Stimulated activated CD4-positive, alpha-beta T cell treated with anti-CD3 and anti-CD28 coated beads, Interleukin-1b, Interleukin-23, amount 100 ng/mL, for 4 hours (primary cell): Measurements from ENCODE around the gene PNPLA3.
A peak's percentile ranks its signal among the peaks of the same experiment; 100 is the strongest.
"Not testable (repeated sequence)": the region's sequence is repeated elsewhere in the genome, so short reads cannot be mapped to it uniquely, and the experiment has no call there.

Experiments
- DNase-seq, 2 donors: peaks; one replicate each; pipeline ENCODE4 v3.0.0-alpha.2; 2020; ENCODE audit warnings: low read depth in 2 of 2

PNPLA3 gene

GRCh38 chr22:43889860-43890253 is 33.7 kb upstream of the PNPLA3 start:
- DNase-seq, result no peak

GRCh38 chr22:43890901-43891331 is 32.7 kb upstream of the PNPLA3 start:
- no peak for DNase-seq

- DNase-seq, result peak in 1 of 2 donors; percentile 16
Measured at GRCh38 chr22:43891360-43892182, 32.0 kb upstream of the PNPLA3 start, which contains the start of gene PNPLA5. Gene PNPLA5, minus strand, starts transcription at chr22:43892013. Its CDS starts 133 bp downstream, at chr22:43891880.

- DNase-seq, result no peak
Measured at GRCh38 chr22:43892183-43892894, 31.3 kb upstream of the PNPLA3 start.

GRCh38 chr22:43893266-43893665 is 30.3 kb upstream of the PNPLA3 start:
- DNase-seq, result no peak

GRCh38 chr22:43894122-43894521 is 29.5 kb upstream of the PNPLA3 start:
- DNase-seq, result no peak

- DNase-seq, result no peak
Measured at GRCh38 chr22:43895986-43896645, 27.5 kb upstream of the PNPLA3 start.

- DNase-seq, result no peak
Measured at GRCh38 chr22:43897751-43898261, 25.8 kb upstream of the PNPLA3 start.

GRCh38 chr22:43900206-43900605 is 23.4 kb upstream of the PNPLA3 start:
- no peak for DNase-seq

GRCh38 chr22:43901976-43902643 is 21.5 kb upstream of the PNPLA3 start:
- DNase-seq, result no peak

- not testable (repeated sequence) for DNase-seq
Measured at GRCh38 chr22:43903033-43903432, 20.6 kb upstream of the PNPLA3 start.

GRCh38 chr22:43904412-43904811 is 19.2 kb upstream of the PNPLA3 start:
- DNase-seq, result not testable (repeated sequence)

- DNase-seq, result no peak
Measured at GRCh38 chr22:43905681-43906080, 17.9 kb upstream of the PNPLA3 start.

- no peak for DNase-seq
Measured at GRCh38 chr22:43909708-43910107, 13.9 kb upstream of the PNPLA3 start.

- DNase-seq, result no peak
Measured at GRCh38 chr22:43910178-43910695, 13.4 kb upstream of the PNPLA3 start.

GRCh38 chr22:43911351-43911750 is 12.3 kb upstream of the PNPLA3 start:
- DNase-seq, result no peak

GRCh38 chr22:43917521-43917920 is 6.1 kb upstream of the PNPLA3 start:
- DNase-seq, result no peak

- no peak for DNase-seq
Measured at GRCh38 chr22:43919106-43919973, 4.3 kb upstream of the PNPLA3 start.

- no peak for DNase-seq
Measured at GRCh38 chr22:43921370-43921769, 2.2 kb upstream of the PNPLA3 start.

- no peak for DNase-seq
Measured at GRCh38 chr22:43922123-43922522, 1.5 kb upstream of the PNPLA3 start.
